HL-60 (cell line): ENCODE measurements around the gene MACROD2.
"Not testable (repeated sequence)": the region's sequence is repeated elsewhere in the genome, so short reads cannot be mapped to it uniquely, and the experiment has no call there.

Source experiments
- DNase-seq, 2 experiments: peaks; one replicate each; pipeline ENCODE4 v3.0.0-alpha.2; 2010 to 2020; ENCODE audit warnings: low read depth in 1 of 2, low spot score in 1 of 2
- H3K27ac ChIP-seq: fragments of 250-450 bp; sonication (Bioruptor Pico); replicated peaks from 2 replicates; pipeline ENCODE4 v1.5.1; 2020; ENCODE audit warnings: mild to moderate bottlenecking, moderate library complexity
- H3K27me3 ChIP-seq: fragments of 250-450 bp; sonication (Bioruptor Pico); 2 replicates; pipeline ENCODE4 v1.5.1; 2021; ENCODE audit warnings: mild to moderate bottlenecking, moderate library complexity; ENCODE audit not compliant: insufficient read depth, poor library complexity, severe bottlenecking
- H3K4me3 ChIP-seq: replicated peaks from 2 replicates; pipeline ENCODE4 v1.5.1; 2011; ENCODE audit warnings: mild to moderate bottlenecking, control low read depth, low read length; ENCODE audit not compliant: insufficient read depth
- CTCF ChIP-seq: IDR thresholded peaks from one replicate; pipeline ENCODE4 v1.5.1; 2011; ENCODE audit warnings: low read length, control low read depth, inconsistent platforms; ENCODE audit not compliant: insufficient read depth
- GABPA ChIP-seq: IDR thresholded peaks from 2 replicates; pipeline ENCODE4 v1.6.1; 2012; ENCODE audit warnings: low read depth
- POLR2AphosphoS5 ChIP-seq: IDR thresholded peaks from 2 replicates; pipeline ENCODE4 v1.6.1; 2012; ENCODE audit warnings: low read depth
- SPI1 ChIP-seq: IDR thresholded peaks from 2 replicates; pipeline ENCODE4 v1.6.1; 2012; ENCODE audit warnings: low read depth, mild to moderate bottlenecking, borderline replicate concordance
- TF ChIP-seq, protein P1 (sequence below): IDR thresholded peaks from 2 replicates; pipeline ENCODE4 v1.6.1; 2012; ENCODE audit warnings: low read depth; ENCODE audit not compliant: insufficient replicate concordance

Gene MACROD2

GRCh38 chr20:14266246-14266645 lies 270.9 kb downstream of the MACROD2 start:
- Histone ChIP-seq H3K27me3 (no peaks in the 10 kb centered on the region), H3K27ac (no peak overlapping the region), H3K4me3 (no peak overlapping the region)
- DNase-seq, result no peak
- TF ChIP-seq, protein P1, sequence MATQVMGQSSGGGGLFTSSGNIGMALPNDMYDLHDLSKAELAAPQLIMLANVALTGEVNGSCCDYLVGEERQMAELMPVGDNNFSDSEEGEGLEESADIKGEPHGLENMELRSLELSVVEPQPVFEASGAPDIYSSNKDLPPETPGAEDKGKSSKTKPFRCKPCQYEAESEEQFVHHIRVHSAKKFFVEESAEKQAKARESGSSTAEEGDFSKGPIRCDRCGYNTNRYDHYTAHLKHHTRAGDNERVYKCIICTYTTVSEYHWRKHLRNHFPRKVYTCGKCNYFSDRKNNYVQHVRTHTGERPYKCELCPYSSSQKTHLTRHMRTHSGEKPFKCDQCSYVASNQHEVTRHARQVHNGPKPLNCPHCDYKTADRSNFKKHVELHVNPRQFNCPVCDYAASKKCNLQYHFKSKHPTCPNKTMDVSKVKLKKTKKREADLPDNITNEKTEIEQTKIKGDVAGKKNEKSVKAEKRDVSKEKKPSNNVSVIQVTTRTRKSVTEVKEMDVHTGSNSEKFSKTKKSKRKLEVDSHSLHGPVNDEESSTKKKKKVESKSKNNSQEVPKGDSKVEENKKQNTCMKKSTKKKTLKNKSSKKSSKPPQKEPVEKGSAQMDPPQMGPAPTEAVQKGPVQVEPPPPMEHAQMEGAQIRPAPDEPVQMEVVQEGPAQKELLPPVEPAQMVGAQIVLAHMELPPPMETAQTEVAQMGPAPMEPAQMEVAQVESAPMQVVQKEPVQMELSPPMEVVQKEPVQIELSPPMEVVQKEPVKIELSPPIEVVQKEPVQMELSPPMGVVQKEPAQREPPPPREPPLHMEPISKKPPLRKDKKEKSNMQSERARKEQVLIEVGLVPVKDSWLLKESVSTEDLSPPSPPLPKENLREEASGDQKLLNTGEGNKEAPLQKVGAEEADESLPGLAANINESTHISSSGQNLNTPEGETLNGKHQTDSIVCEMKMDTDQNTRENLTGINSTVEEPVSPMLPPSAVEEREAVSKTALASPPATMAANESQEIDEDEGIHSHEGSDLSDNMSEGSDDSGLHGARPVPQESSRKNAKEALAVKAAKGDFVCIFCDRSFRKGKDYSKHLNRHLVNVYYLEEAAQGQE, result no peak
- no peak for TF ChIP-seq GABPA
- TF ChIP-seq SPI1, result no peak
- no peak for TF ChIP-seq CTCF
- no peak for TF ChIP-seq POLR2AphosphoS5

- H3K27ac ChIP-seq, DNase-seq, H3K27me3 ChIP-seq, H3K4me3 ChIP-seq: not testable (repeated sequence)
Observed at GRCh38 chr20:14270751-14271150, 275.4 kb downstream of the MACROD2 start.

DNA sequence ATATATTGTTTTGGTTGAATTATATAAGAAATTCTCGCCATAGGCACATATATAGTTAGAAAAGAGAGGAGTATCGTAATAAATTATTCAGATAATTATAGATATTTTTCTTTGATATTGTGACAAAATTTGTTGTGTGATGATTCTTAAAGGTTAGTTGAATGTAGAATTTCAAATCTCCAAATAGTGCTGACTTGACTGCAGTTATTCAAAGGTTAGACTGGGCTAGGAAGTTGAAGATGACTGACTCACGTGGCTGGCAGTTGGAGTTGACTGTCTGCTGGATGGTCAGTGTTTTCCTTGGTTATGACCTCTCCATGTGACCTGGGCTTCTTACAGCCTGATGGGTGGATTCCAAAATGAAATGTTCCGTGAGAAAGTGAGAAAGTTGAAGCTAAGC lies 286.8 kb downstream of the MACROD2 start:
- DNase-seq, result no peak
- TF ChIP-seq POLR2AphosphoS5, result no peak
- no peak for TF ChIP-seq GABPA
- TF ChIP-seq CTCF, result no peak
- no peak overlapping the region for H3K27ac ChIP-seq
- H3K27me3 ChIP-seq, result no peaks in the 10 kb centered on the region
- no peak overlapping the region for H3K4me3 ChIP-seq

GRCh38 chr20:14284443-14284842 lies 289.1 kb downstream of the MACROD2 start:
- TF ChIP-seq, protein P1, result no peak
- TF ChIP-seq CTCF (no peak), SPI1 (no peak), GABPA (no peak), POLR2AphosphoS5 (no peak)
- Histone ChIP-seq H3K4me3 (no peak overlapping the region), H3K27me3 (no peaks in the 10 kb centered on the region), H3K27ac (no peak overlapping the region)
- DNase-seq, result no peak
